K562 (cell line): ENCODE results near the gene BCAS1. TPM values are rescaled to one million over a fixed set of nuclear protein-coding genes. Genes with fewer than 3 reads are reported as not detected.

Experiments
- ATAC-seq: fragments of 200-7000 bp; cut with Tn5 transposase; 3 replicates; pipeline ENCODE4 v1.9.1; 2020; ENCODE audit warnings: moderate library complexity
- BruUV-seq: library from RNA; stranded (reverse); fragments of 400-500 nt; replicated peaks from 2 replicates; lab custom pipeline; 2021; lab: Mats Ljungman, UMichigan
- CTCF ChIA-PET: fragments of 300-600 bp; formaldehyde crosslinking; extraction: SDS; loops from one replicate; lab custom pipeline; 2021; ENCODE audit warnings: low intra/inter-chr PET ratio; lab: Yijun Ruan, JAX
- POLR2A ChIA-PET: fragments of 300-600, 350-650 bp; sonication (Branson Sonifier 250); formaldehyde crosslinking; extraction: SDS; loops from one replicate; lab custom pipeline; 2021; ENCODE audit warnings: antibody characterized with exemption, inconsistent platforms; lab: Yijun Ruan, JAX
- DNase-seq, 4 experiments: peaks; one replicate each; pipeline versions ENCODE4 v3.0.0 to v3.0.0-alpha.2; 2011 to 2018; ENCODE audit warnings: low spot score in 3 of 4, mixed read lengths in 3 of 4; ENCODE audit errors: extremely low read depth in 1 of 4
- FAIRE-seq: peaks from 2 replicates; lab custom pipeline; 2011; peaks lifted over from hg19 to GRCh38; lab: Jason Lieb, UNC
- H2AFZ ChIP-seq: 2 replicates; pipeline ENCODE4 v1.6.0; 2011; ENCODE audit warnings: low read depth, low read length, control low read depth, inconsistent platforms
- H3K27ac ChIP-seq: fragments of 200-600 bp; 3 replicates; pipeline ENCODE4 v1.8.0; 2011; ENCODE audit warnings: low read depth, mild to moderate bottlenecking, control low read depth, inconsistent platforms, low read length, moderate library complexity, mixed read lengths; ENCODE audit errors: extremely low read depth
- H3K27me3 ChIP-seq, 2 experiments: fragments of 300-600 bp in 1 of 2; 2 replicates in 1 of 2; 3 replicates in 1 of 2; pipeline versions ENCODE4 v1.6.0 to v1.8.0; 2011; ENCODE audit warnings: inconsistent platforms in 2 of 2, low read length in 2 of 2, mild to moderate bottlenecking in 1 of 2, mixed read lengths in 1 of 2, moderate library complexity in 1 of 2; ENCODE audit not compliant: control insufficient read depth in 2 of 2, insufficient read depth in 2 of 2
- H3K36me3 ChIP-seq: fragments of 300-600 bp; 3 replicates; pipeline ENCODE4 v1.8.0; 2011; ENCODE audit warnings: mild to moderate bottlenecking, low read length, inconsistent platforms; ENCODE audit not compliant: control insufficient read depth, insufficient read depth
- H3K4me1 ChIP-seq, 2 experiments: fragments of 200-600 bp in 1 of 2; replicated peaks in 1 of 2; 2 replicates in 1 of 2; 3 replicates in 1 of 2; pipeline versions ENCODE4 v1.5.1 to v1.8.0; 2011; ENCODE audit warnings: inconsistent platforms in 2 of 2, low read length in 2 of 2, mild to moderate bottlenecking in 1 of 2, mixed read lengths in 1 of 2, moderate library complexity in 1 of 2; ENCODE audit not compliant: control insufficient read depth in 2 of 2, insufficient read depth in 2 of 2
- H3K4me2 ChIP-seq: 2 replicates; pipeline ENCODE4 v1.6.1; 2011; ENCODE audit warnings: low read length, control low read depth, inconsistent platforms, mixed read lengths; ENCODE audit not compliant: insufficient read depth
- H3K4me3 ChIP-seq: fragments of 200-600 bp; sonication (generic), shearing (Covaris generic); 2 replicates; pipeline ENCODE4 v1.5.1; 2016; ENCODE audit warnings: control low read depth, inconsistent platforms
- H3K79me2 ChIP-seq: fragments of 200-600 bp; 3 replicates; pipeline ENCODE4 v1.8.0; 2011; ENCODE audit warnings: low read length, inconsistent platforms; ENCODE audit not compliant: control insufficient read depth, insufficient read depth
- H3K9ac ChIP-seq, 2 experiments: 2 replicates each; pipeline versions ENCODE4 v1.6.0 to v1.6.1; 2011; ENCODE audit warnings: low read depth in 2 of 2, low read length in 2 of 2, control low read depth in 1 of 2, inconsistent platforms in 1 of 2, mild to moderate bottlenecking in 1 of 2, mixed read lengths in 1 of 2; ENCODE audit not compliant: insufficient read depth in 1 of 2
- H3K9me1 ChIP-seq: one replicate; pipeline ENCODE4 v1.6.0; 2011; ENCODE audit warnings: inconsistent platforms, mild to moderate bottlenecking, low read length, moderate library complexity; ENCODE audit not compliant: control insufficient read depth, insufficient read depth
- H3K9me3 ChIP-seq: replicated peaks from 2 replicates; pipeline ENCODE4 v1.5.1; 2011; ENCODE audit warnings: low read depth, low read length, inconsistent platforms; ENCODE audit not compliant: control insufficient read depth, insufficient read depth
- H4K20me1 ChIP-seq: replicated peaks from 2 replicates; pipeline ENCODE4 v1.6.1; 2011; ENCODE audit warnings: low read length, inconsistent platforms, mixed read lengths; ENCODE audit not compliant: control insufficient read depth, insufficient read depth
- ATF1 ChIP-seq, 2 experiments: fragments of 450-650 bp in 1 of 2; IDR thresholded peaks; 2 replicates each; pipeline ENCODE4 v1.6.1; 2016; ENCODE audit warnings: missing compliant biosample characterization in 1 of 2, missing genetic modification characterization in 1 of 2
- FOS ChIP-seq: IDR thresholded peaks from 3 replicates; pipeline ENCODE4 v1.6.1; 2011; ENCODE audit not compliant: insufficient read length; ENCODE audit errors: extremely low read depth
- HDAC1 ChIP-seq, 2 experiments: fragments of 450-650 bp; IDR thresholded peaks; 2 replicates each; pipeline ENCODE4 v1.6.1; 2016 to 2017; ENCODE audit warnings: inconsistent platforms in 1 of 2, mild to moderate bottlenecking in 1 of 2, moderate library complexity in 1 of 2
- HDAC3 ChIP-seq: fragments of 450-650 bp; IDR thresholded peaks from 2 replicates; pipeline ENCODE4 v1.6.1; 2018; ENCODE audit warnings: borderline replicate concordance, mild to moderate bottlenecking, moderate library complexity; ENCODE audit not compliant: partially characterized antibody
- IRF2 ChIP-seq: sonication (generic); formaldehyde crosslinking; IDR thresholded peaks from 2 replicates; pipeline ENCODE4 v1.8.1; 2022; ENCODE audit warnings: mild to moderate bottlenecking, missing genetic modification reagents
- PYGO2 ChIP-seq: fragments of 450-650 bp; IDR thresholded peaks from 2 replicates; pipeline ENCODE4 v1.6.1; 2016; ENCODE audit warnings: mild to moderate bottlenecking, missing genetic modification characterization, moderate library complexity, missing compliant biosample characterization
- RBM15 ChIP-seq: fragments of 200-400 bp; formaldehyde crosslinking; IDR thresholded peaks from 2 replicates; pipeline ENCODE4 v1.6.1; 2018; ENCODE audit warnings: mild to moderate bottlenecking, low read length, moderate library complexity; ENCODE audit not compliant: insufficient read depth
- SMC3 ChIP-seq: conservative IDR thresholded peaks from 2 replicates; pipeline ENCODE4 v1.6.1; 2011; ENCODE audit warnings: low read depth, low read length, improper control_type of control experiment; ENCODE audit not compliant: insufficient read depth
- SPI1 ChIP-seq: IDR thresholded peaks from 2 replicates; pipeline ENCODE4 v1.6.1; 2011; ENCODE audit warnings: low read depth, low read length, control low read depth, borderline replicate concordance
- TGIF2 ChIP-seq: sonication (generic); formaldehyde crosslinking; IDR thresholded peaks from 2 replicates; pipeline ENCODE4 v1.8.1; 2022; ENCODE audit warnings: mild to moderate bottlenecking, missing genetic modification reagents, moderate library complexity
- TSHZ1 ChIP-seq: fragments of 250-450 bp; sonication (Bioruptor Pico); IDR thresholded peaks from 2 replicates; pipeline ENCODE4 v1.4.0; 2020; ENCODE audit warnings: mild to moderate bottlenecking, moderate library complexity
- ZC3H4 ChIP-seq: sonication (generic); formaldehyde crosslinking; IDR thresholded peaks from 2 replicates; pipeline ENCODE4 v1.9.0; 2021; ENCODE audit warnings: missing genetic modification reagents, borderline replicate concordance
- ZNF146 ChIP-seq: IDR thresholded peaks from one replicate; pipeline ENCODE4 v1.6.1; 2018; ENCODE audit warnings: missing compliant biosample characterization; ENCODE audit not compliant: unreplicated experiment
- ZNF165 ChIP-seq: fragments of 250-450 bp; sonication (Bioruptor Pico); IDR thresholded peaks from 2 replicates; pipeline ENCODE4 v1.4.0; 2020; ENCODE audit warnings: borderline replicate concordance
- ZNF217 ChIP-seq: sonication (generic); formaldehyde crosslinking; IDR thresholded peaks from 2 replicates; pipeline ENCODE4 v1.8.0; 2022; ENCODE audit warnings: mild to moderate bottlenecking, missing genetic modification reagents
- ZNF639 ChIP-seq, 2 experiments: fragments of 200-800 bp in 1 of 2; sonication (Bioruptor generic) in 1 of 2; sonication (generic) in 1 of 2; formaldehyde crosslinking in 1 of 2; IDR thresholded peaks in 1 of 2; conservative IDR thresholded peaks in 1 of 2; 2 replicates each; pipeline versions ENCODE4 v1.5.0 to v1.6.1; 2016 to 2020; ENCODE audit warnings: missing compliant biosample characterization in 1 of 2, missing genetic modification characterization in 1 of 2, missing genetic modification reagents in 1 of 2
- WGBS: fragments of 100-300 bp; shearing (Covaris generic); methylation state at CpG from one replicate; pipeline ENCODE4 v1.1.6; 2016; ENCODE audit warnings: low coverage, mixed read lengths; ENCODE audit not compliant: insufficient coverage; ENCODE audit errors: missing lambda C conversion rate; 5-methylcytosine and 5-hydroxymethylcytosine counted together
- in situ Hi-C: fragments of 300-500 bp; cut with MboI; formaldehyde crosslinking; loops from 4 replicates; pipeline ENCODE4 v1.15.0; 2018; ENCODE audit warnings: inconsistent platforms, mixed read lengths
- intact Hi-C: fragments of 100-400 bp; cut with micrococcal nuclease; formaldehyde crosslinking; loops from 2 replicates; pipeline ENCODE4 v1.14.2; 2022
- polyA plus RNA-seq, 8 experiments: library from polyadenylated mRNA; depleted of rRNA in 4 of 8; stranded (reverse) in 5 of 8; unstranded in 3 of 8; fragments of >200 nt; fragmentation: Nextera tagmentation in 2 of 8; fragmentation: Illumina TruSeq in 1 of 8; extraction: Ambion mirVana in 2 of 8; extraction: Trizol in 1 of 8; gene quantifications; 2 replicates each; pipeline versions ENCODE4 v1.2.1 to v1.2.3, GENCODE V29; 2011 to 2014; ENCODE audit warnings: inconsistent platforms in 1 of 8, missing spikeins in 1 of 8
- total RNA-seq, 7 experiments: library from RNA; depleted of rRNA in 6 of 7; stranded (reverse); fragments of >200 nt in 6 of 7; fragmentation: Illumina TruSeq in 2 of 7; extraction: Trizol in 2 of 7; gene quantifications; 2 replicates each; pipeline versions ENCODE4 v1.2.1 to v1.2.3, GENCODE V29; 2011 to 2021; ENCODE audit warnings: low replicate concordance in 1 of 7

The BCAS1 gene
- total and polyA plus RNA-seq, 9 of the 15 experiments (the other 6 are each of a cell fraction or from before 2014, with no cell fraction given), result 0.18 to 2.3 (median 0.93) TPM

GRCh38 chr20:54025251-54025771, 45.1 kb downstream of the BCAS1 start:
- no peak for DNase-seq
- CTCF ChIA-PET, result no interaction called here
- H3K4me3 ChIP-seq, result no peak overlapping the region
- no peaks in the 10 kb centered on the region for H3K9me3 ChIP-seq
- POLR2A ChIA-PET, result no interaction called here
- H3K4me1 ChIP-seq, result 0 out of 5 replicates have a peak, but pooled peaks cover 0 to 2% of the 10 kb centered on the region in 2 experiments
- no peaks in the 10 kb centered on the region for H4K20me1 ChIP-seq
- H3K36me3 ChIP-seq, result no peaks in the 10 kb centered on the region
- H3K27ac ChIP-seq, result no peak overlapping the region
- no peak for FAIRE-seq
- no peak overlapping the region for H2AFZ ChIP-seq
- H3K9ac ChIP-seq, result no peak overlapping the region
- TF ChIP-seq ATF1 (CRISPR knock-in tag; IDR thresholded peaks at IDR 0.05) (no peak), ATF1 (tag; IDR thresholded peaks at IDR 0.05) (no peak), ZNF639 (CRISPR knock-in tag; conservative IDR thresholded peaks at IDR 0.05 in 1 of 2, IDR thresholded peaks at IDR 0.05 in 1 of 2) (no peak), IRF2 (CRISPR knock-in tag) (no peak), HDAC1 (IDR thresholded peaks at IDR 0.05) (no peak), ZNF217 (CRISPR knock-in tag) (no peak), ZNF165 (CRISPR knock-in tag) (no peak), TSHZ1 (CRISPR knock-in tag) (no peak), RBM15 (no peak), HDAC3 (no peak), ZC3H4 (CRISPR knock-in tag) (no peak), TGIF2 (CRISPR knock-in tag) (no peak), SMC3 (no peak), SPI1 (no peak), PYGO2 (no peak), ZNF146 (CRISPR knock-in tag) (no peak), FOS (no peak)
- no peaks in the 10 kb centered on the region for H3K79me2 ChIP-seq
- ATAC-seq, result no peak
- H3K27me3 ChIP-seq, result peaks cover 2 to 15% of the 10 kb centered on the region in 2 experiments; a peak in 4 of 5 replicates
- WGBS, result 3% methylated on average over 3 of the region's 3 CpGs
- H3K9me1 ChIP-seq, result no peaks in the 10 kb centered on the region
- no peak overlapping the region for H3K4me2 ChIP-seq
- no TSS peak for BruUV-seq
- in situ Hi-C loops, result no loop called here
- intact Hi-C loops, result no loop called here
